Motor neuron (in vitro differentiated cells): ENCODE results near the gene PCCA. TPM values are rescaled to one million over a fixed set of nuclear protein-coding genes. Genes with fewer than 3 reads are reported as not detected.

Experiments
- ATAC-seq, 8 experiments: fragments of 200-7000 bp; cut with Tn5 transposase; replicated peaks in 6 of 8; 2 replicates each; pipeline ENCODE4 v1.8.0; 2021; ENCODE audit warnings: mild to moderate bottlenecking in 8 of 8, moderate library complexity in 8 of 8
- H3K27ac ChIP-seq, 2 donors: fragments of 250-450 bp; sonication (Bioruptor Pico); 2 replicates each; pipeline ENCODE4 v1.9.0; 2021; ENCODE audit warnings: antibody characterized with exemption in 2 of 2, mild to moderate bottlenecking in 2 of 2, moderate library complexity in 1 of 2
- H3K4me1 ChIP-seq, 2 donors: fragments of 250-450 bp; sonication (Bioruptor Pico); replicated peaks in 1 of 2; 2 replicates each; pipeline ENCODE4 v1.6.1; 2021; ENCODE audit warnings: antibody characterized with exemption in 2 of 2, mild to moderate bottlenecking in 2 of 2, moderate library complexity in 1 of 2
- H3K4me3 ChIP-seq, 5 donors: fragments of 250-450 bp; sonication (Bioruptor Pico); 2 replicates each; pipeline ENCODE4 v1.9.0; 2021; ENCODE audit warnings: antibody characterized with exemption in 5 of 5, mild to moderate bottlenecking in 5 of 5, moderate library complexity in 4 of 5
- WGBS, 10 experiments: fragments of 450-650 bp; shearing (Covaris generic); methylation state at CpG; one replicate each; pipeline ENCODE4 v1.0.0; 2022; 5-methylcytosine and 5-hydroxymethylcytosine counted together
- in situ Hi-C, 9 experiments: fragments of 400-800 bp; cut with MboI; loops; one replicate each; pipeline ENCODE4 v1.15.0; 2021; ENCODE audit warnings: low sequenced_read_pairs in 9 of 9, low pct_unique_long_range_greater_than_20kb in 2 of 9; ENCODE audit not compliant: unreplicated experiment in 9 of 9
- total RNA-seq, 8 experiments: library from RNA; unstranded; fragments of 300-600 nt; gene quantifications; 2 replicates each; pipeline versions ENCODE4 v1.2.3 to v1.2.4, GENCODE V29; 2022

The PCCA gene
- total RNA-seq, 8 experiments from 2014 or later: 19.1 to 98.3 (median 50.9) TPM

GRCh38 chr13:100451923-100452322 is 363.0 kb downstream of the PCCA start:
- H3K4me3 ChIP-seq: no peak overlapping the region
- WGBS, 10 experiments: 51 to 100% (median 82%) methylated on average over 1 to 2 of the region's 2 CpGs; no CpG with 5 or more reads in 4 of the 10 experiments
- in situ Hi-C loops: no loop called here
- no peak for ATAC-seq
- no peaks in the 10 kb centered on the region for H3K4me1 ChIP-seq
- H3K27ac ChIP-seq: no peak overlapping the region

DNA sequence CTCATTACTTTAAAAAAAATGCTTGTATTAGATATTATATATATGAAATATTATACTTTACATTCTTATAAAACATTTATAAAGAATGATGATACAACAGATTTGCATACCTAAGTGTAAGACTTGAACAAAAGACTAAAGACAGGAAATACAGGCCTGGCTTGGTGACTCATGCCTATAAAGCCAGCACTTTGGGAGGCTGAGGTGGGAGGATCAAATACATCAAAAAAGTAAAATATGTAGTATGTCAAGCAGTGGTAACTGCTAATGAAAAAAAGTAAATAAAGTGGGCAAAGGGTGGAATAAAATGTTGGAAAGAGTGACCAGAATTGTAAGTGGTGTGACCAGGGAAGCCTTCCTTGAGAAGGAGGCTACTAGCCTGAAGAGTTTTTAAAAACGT is 366.0 kb downstream of the PCCA start:
- H3K4me3 ChIP-seq: no peak overlapping the region
- no peak overlapping the region for H3K27ac ChIP-seq
- in situ Hi-C loops: no loop called here
- 83 to 100% (median 91%) methylated on average over 1 of the region's 1 CpG; no CpG with 5 or more reads in 2 of the 10 experiments for WGBS, 10 experiments
- no peak for ATAC-seq
- no peaks in the 10 kb centered on the region for H3K4me1 ChIP-seq

- H3K27ac ChIP-seq: no peak overlapping the region
- 38 to 100% (median 90%) methylated on average over 1 to 4 of the region's 4 CpGs; no CpG with 5 or more reads in 2 of the 10 experiments for WGBS, 10 experiments
- no peak overlapping the region for H3K4me3 ChIP-seq
- in situ Hi-C loops: no loop called here
- ATAC-seq: no peak
- no peaks in the 10 kb centered on the region for H3K4me1 ChIP-seq
Observed at GRCh38 chr13:100458673-100459072, 369.8 kb downstream of the PCCA start.

DNA sequence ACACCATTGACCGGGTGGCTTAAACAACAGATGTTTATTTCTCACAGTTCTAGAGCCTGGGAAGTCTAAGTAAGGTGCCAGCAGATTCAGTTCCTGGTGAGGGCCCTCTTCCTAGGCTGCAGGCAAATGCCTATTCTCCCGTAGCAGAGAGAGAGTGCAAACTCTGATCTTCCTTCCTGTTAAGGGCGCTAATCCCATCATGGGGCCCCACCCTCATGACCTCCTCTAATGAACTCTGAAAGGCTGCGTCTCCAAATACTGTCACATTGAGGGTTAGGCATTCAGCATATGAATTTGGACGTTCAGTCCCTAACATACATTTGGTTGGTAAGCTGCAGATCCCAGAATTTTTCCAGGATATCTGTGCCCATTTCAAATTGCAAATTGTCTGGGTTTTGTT is 370.9 kb downstream of the PCCA start:
- Histone ChIP-seq H3K4me3 (no peak overlapping the region), H3K4me1 (no peaks in the 10 kb centered on the region), H3K27ac (no peak overlapping the region)
- ATAC-seq: no peak
- 40 to 100% (median 92%) methylated on average over 1 to 4 of the region's 5 CpGs for WGBS, 10 experiments
- in situ Hi-C loops: no loop called here

DNA sequence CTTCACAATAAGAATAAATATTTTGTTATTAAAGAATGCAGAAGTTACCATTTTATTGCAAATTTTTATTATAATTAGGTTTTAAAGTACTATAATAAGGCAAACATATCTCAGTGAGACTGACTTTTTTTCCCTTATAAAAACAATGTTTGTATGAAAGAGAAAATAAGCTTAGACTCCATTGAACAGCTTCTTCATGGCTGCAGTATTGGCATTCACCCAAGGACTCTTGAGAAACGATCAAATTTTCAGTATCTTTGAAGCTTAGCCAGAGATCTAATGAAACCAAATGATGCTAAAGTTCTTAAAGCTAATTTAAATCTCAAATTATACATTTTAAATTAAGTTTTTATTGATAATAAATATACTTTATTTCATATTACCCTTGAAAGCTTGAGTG is 371.4 kb downstream of the PCCA start:
- no peak overlapping the region for H3K4me3 ChIP-seq
- WGBS, 10 experiments: 0 to 100% (median 44%) methylated on average over 1 of the region's 1 CpG; no CpG with 5 or more reads in 2 of the 10 experiments
- in situ Hi-C loops: no loop called here
- H3K4me1 ChIP-seq: no peaks in the 10 kb centered on the region
- H3K27ac ChIP-seq: no peak overlapping the region
- no peak for ATAC-seq

DNA sequence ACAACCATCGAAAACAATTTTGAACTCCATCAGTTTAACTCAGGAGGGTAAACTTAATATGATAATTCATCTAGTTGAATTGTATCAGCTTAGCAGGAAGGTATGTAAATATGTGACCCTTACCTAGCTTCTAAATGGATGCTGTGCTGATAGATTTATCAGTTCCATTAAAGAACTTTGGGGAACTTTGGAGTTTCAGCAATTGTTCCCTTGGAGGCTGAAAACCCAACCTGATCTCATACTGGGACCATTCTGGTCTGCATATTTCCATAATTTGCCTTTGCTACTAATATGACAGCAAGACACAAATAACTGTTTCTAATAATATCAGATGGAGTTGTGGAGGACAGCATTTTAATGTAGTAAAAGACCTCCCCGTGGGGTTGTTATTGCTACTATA is 371.9 kb downstream of the PCCA start:
- Histone ChIP-seq H3K4me3 (no peak overlapping the region), H3K27ac (no peak overlapping the region), H3K4me1 (no peaks in the 10 kb centered on the region)
- in situ Hi-C loops: no loop called here
- no peak for ATAC-seq
- 39 to 100% (median 100%) methylated on average over 1 to 2 of the region's 2 CpGs; no CpG with 5 or more reads in 1 of the 10 experiments for WGBS, 10 experiments

DNA sequence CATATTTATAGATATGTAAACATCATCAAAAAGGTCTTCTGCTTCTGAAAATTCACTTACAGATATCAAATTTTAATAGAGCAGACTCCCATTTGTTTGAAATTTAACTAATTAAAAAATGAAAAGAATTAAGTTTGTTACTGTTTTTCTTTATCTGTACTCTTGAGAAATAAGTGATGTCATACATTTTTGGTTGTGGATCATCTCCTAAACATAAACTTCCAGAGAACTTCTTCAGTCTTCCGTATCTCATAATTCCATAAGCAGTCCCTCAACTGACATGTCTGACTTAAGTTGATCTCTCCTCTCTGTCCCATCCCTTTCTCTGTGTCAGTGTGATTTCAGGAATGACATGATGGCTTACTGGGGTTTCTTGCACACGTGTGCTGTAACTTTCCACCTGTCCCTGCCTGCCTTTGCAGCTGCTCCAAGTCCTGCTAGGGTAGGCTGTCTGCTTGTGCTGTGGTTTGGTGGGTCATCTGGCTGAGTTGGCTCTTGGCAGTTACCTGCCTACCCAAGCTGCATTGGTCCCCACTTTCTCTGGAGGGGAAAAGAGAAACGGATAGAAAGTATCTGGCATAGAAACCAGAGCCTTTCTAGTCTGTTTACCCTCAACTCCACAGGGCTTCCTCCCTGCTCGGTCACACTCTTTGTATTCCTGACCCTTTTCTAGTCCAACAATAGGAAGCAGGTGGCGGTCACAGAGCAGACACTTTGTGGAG is 372.6 kb downstream of the PCCA start:
- no peak overlapping the region for H3K27ac ChIP-seq
- no peaks in the 10 kb centered on the region for H3K4me1 ChIP-seq
- ATAC-seq: peak in 1 of 8 experiments; percentile 39
- in situ Hi-C loops: no loop called here
- no peak overlapping the region for H3K4me3 ChIP-seq
- 33 to 100% (median 49%) methylated on average over 1 to 5 of the region's 5 CpGs; no CpG with 5 or more reads in 1 of the 10 experiments for WGBS, 10 experiments

DNA sequence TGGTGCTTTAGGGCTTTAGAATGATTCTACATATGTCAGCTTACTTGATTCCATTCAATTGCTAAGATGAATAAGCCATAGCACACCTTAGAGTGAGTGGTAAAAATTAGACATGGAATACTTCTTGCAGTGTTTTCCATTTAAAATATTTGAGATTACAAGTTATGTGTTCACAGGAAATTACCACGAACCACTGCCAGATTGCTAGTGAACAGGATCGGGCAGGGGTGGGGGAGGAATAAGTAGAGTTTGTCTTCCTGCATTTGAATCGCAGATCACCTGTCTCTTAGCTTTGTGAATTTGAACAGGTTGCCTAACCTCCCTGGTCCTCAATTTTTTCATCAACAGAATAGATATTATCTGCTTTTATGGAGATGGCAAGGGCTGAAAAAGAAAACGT is 375.1 kb downstream of the PCCA start:
- no peak overlapping the region for H3K27ac ChIP-seq
- no peaks in the 10 kb centered on the region for H3K4me1 ChIP-seq
- H3K4me3 ChIP-seq: no peak overlapping the region
- WGBS, 10 experiments: 0 to 83% (median 63%) methylated on average over 1 to 4 of the region's 4 CpGs; no CpG with 5 or more reads in 1 of the 10 experiments
- in situ Hi-C loops: no loop called here
- ATAC-seq: no peak

DNA sequence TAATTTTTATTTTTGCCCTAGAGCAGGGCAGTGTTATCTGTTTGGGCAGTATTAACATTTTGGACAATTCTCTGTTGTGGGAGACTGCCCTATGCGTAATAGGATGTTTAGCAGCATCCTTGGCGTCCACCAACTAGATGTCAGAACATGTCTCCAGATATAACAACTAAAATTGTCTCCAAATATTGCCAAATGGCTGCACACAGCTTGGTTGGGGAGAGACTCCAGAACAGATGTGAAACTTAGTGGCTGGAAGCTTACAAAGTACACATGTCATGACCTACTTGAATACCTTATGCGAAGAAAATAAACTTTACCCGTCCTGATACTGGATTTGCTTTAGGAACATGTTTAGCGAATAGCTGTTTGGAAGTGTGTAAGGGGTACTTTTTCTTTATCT is 376.7 kb downstream of the PCCA start:
- H3K4me1 ChIP-seq: peaks cover 0 to under 1% of the 10 kb centered on the region in 2 donors
- no peak overlapping the region for H3K27ac ChIP-seq
- H3K4me3 ChIP-seq: no peak overlapping the region
- WGBS, 10 experiments: 80 to 100% (median 96%) methylated on average over 1 to 5 of the region's 5 CpGs; no CpG with 5 or more reads in 3 of the 10 experiments
- in situ Hi-C loops: no loop called here
- ATAC-seq: no peak

DNA sequence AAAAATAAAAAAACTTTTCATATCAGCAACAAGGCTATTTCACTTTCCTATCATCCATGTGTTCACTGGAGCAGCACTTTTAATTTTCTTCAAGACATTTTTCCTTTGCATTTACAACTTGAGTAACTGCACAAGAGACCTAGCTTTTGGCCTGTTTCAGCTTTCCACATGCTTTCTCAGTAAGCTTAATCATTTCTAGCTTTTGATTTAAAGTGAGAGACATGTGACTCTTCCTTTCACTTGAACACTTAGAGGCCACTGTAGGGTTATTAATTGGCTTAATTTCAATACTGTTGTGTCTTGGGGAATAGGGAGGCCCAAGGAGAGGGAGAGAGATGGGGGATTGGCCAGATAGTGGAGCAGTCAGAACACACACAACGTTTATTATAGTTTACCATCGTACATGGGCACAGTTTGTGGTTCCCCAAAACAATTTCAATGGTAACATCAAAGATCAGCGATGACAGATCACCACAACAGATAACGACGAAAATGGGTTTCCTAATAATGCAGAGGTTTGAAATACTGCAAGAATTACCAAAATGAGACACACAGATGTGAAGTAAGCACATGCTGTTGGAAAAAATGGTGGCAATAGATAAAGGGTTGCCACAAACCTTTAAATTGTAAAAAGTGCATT is 382.1 kb downstream of the PCCA start:
- H3K4me1 ChIP-seq: peaks cover 8 to 16% of the 10 kb centered on the region in 2 donors
- H3K27ac ChIP-seq: no peak overlapping the region
- no peak for ATAC-seq
- WGBS, 10 experiments: 41 to 100% (median 86%) methylated on average over 2 to 5 of the region's 5 CpGs; no CpG with 5 or more reads in 1 of the 10 experiments
- in situ Hi-C loops: no loop called here
- H3K4me3 ChIP-seq: no peak overlapping the region

GRCh38 chr13:100473087-100473486 is 384.2 kb downstream of the PCCA start:
- Histone ChIP-seq H3K4me1 (peaks cover 8 to 16% of the 10 kb centered on the region in 2 donors), H3K27ac (no peak overlapping the region), H3K4me3 (no peak overlapping the region)
- peak in 3 of 8 experiments; percentile 12 to 28 (median 26) for ATAC-seq
- 11 to 100% (median 28%) methylated on average over 1 to 9 of the region's 10 CpGs; no CpG with 5 or more reads in 2 of the 10 experiments for whole genome bisulfite sequencing, 10 experiments
- in situ Hi-C loops: no loop called here

DNA sequence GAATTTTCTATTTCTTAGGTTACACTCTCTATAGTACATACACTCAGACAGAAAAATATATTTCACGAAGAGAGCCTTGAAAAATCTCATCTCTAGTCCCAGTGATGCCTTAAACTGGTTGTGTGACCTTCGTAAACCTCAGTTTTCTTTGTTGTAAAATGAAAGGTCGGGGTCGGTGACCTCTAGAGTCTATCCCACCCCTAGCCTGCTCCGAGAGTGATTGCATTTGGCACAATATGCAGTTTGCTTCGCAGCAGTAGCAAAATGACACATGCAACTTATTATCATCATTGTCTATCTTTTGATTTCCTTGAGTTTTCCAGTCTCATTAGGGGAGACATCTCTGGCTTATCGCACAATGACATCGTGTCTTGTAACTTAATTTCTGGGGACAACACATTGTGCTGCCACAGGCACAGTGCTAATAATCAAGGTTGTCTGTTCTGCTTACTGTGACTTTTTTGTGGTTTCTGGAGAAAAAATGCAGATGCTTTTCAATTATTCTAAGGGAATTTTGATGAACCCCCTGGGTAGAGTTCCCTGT is 384.7 kb downstream of the PCCA start:
- ATAC-seq: no peak

GRCh38 chr13:100476963-100477362 is 388.1 kb downstream of the PCCA start:
- in situ Hi-C loops: no loop called here
- Histone ChIP-seq H3K4me3 (no peak overlapping the region), H3K27ac (no peak overlapping the region), H3K4me1 (peaks cover 8 to 12% of the 10 kb centered on the region in 2 donors)
- 74 to 100% (median 89%) methylated on average over 1 to 5 of the region's 5 CpGs; no CpG with 5 or more reads in 1 of the 10 experiments for WGBS, 10 experiments
- ATAC-seq: no peak

More for the DNA sequence above, 384.7 kb downstream of the PCCA start:
- in situ Hi-C loops: no loop called here
- H3K4me1 ChIP-seq: peaks cover 8 to 16% of the 10 kb centered on the region in 2 donors
- H3K4me3 ChIP-seq: no peak overlapping the region
- WGBS, 10 experiments: 36 to 86% (median 65%) methylated on average over 2 to 7 of the region's 8 CpGs; no CpG with 5 or more reads in 2 of the 10 experiments
- no peak overlapping the region for H3K27ac ChIP-seq
